NCI-H774 (cell line): ENCODE data around the gene SLC38A8.
A peak's percentile ranks its signal among the peaks of the same experiment; 100 is the strongest.

Experiments
- DNase-seq: peaks from one replicate; lab custom pipeline; 2025; lab: John Stamatoyannopoulos, UW

The SLC38A8 gene

DNA sequence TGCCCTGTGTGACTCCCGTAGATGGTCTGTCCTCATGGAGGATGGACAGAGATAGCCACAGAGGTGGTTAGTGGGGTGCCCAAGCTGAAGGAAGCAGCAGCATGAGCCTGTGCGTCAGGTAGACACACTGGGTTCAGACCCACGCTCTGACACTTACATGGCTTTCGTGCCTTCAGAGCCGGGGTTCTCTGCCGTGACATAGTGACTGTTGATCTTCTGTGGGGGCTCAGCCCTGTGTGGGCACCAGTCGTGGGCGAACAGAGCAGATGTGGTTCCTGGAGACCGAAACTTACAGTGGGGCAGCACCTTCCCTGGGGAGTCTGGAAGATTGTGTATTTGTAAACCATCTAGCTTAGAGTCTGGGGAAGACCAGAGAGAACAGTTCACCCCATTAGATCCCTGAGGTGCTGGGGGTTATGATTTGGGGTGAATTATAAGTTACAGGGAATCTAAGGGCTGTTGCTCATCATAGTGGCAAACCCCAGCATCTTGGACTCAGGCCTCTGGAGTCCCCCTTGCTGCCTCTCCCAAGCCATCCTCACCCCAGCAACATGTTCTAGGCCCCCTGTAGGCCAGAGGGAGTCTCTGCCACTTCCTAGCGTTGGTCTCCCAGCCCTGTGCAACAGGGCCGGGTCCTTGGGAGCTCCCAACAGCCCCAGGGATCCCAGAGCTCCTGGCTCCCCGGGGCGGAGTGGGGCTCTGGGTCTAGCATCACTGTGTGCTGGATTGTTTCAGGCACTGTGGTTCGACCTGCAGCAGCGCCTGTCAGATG lies 45.9 kb downstream of the SLC38A8 start:
- no peak for DNase-seq

DNA sequence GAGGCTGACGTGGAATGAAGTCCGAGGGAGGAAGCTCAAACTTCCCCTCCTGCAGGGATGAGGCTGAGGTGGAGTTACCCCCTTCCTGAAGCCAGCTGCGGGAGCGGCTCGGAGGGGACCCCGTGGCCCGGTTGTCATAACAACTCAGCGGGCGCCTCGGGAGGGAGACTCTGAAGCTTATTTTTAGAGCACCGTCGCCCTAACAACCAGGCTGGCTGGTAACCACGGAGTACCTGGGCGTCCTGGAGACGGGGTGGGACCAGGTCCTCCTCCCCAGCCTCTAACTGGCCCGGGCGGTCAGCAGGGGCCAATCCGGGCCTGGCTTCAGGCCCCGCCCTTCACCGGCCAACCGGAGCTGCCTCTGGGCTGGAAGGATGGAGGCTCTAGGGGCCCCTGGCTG lies 46.8 kb downstream of the SLC38A8 start:
- DNase-seq: peak; percentile 50

DNA sequence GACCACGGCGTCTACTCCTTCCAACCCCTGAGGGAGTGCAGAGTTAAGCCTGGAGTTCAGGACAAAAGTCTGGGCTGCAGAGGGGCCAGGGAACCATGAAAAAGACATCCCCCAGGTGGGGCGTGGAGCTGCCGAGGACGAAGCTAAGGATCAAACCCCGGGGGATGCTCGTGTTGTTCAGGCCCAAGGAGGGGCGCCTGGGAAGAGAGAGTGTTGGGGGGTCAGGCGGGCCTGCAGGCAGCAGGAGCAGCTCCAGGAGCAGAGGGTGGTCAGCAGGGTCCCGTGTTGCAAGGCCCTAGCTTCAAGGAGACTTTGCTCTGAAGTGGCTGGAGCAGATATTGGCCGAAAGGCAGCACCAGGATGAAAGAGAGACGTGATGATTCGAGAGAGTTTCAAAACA lies 47.9 kb downstream of the SLC38A8 start:
- no peak for DNase-seq

DNA sequence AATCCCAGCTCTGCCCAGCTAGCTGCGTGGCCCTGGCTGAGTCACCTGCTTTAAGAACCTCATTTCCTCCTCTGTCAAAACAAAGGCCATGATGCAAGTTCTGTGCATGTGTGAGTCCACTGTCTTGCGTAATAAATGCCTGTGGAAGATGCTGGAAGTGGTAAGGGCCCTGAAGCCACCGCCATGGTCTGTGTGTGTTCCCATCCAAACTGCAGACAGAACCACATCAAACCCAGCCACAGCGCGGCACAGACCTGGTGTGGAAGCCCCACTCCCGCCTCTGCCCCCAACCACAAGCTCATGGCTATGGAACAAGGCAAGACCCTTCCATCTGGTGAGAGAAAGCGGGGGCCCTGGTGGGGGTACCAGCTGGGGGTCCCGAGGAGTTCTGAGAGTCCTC lies 48.5 kb downstream of the SLC38A8 start:
- no peak for DNase-seq

DNA sequence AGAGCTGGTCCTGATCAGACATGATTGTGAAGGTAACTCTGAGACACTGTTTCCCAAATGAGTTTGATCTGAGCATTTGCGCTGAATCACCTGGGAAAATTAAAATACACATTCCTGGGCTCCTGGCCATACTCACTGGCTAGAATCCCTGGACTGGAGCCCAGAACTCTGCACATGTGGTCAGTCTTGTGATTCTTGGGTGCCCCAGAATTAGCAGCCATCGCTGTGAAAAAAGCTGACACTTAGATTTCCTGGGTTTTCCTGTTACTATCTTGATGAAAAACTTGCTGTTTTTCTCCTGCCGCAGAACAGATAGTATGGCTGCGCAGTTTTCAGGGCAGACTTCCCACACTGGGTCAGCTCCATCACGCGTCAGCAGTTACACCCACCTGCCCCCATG lies 50.0 kb downstream of the SLC38A8 start:
- no peak for DNase-seq

DNA sequence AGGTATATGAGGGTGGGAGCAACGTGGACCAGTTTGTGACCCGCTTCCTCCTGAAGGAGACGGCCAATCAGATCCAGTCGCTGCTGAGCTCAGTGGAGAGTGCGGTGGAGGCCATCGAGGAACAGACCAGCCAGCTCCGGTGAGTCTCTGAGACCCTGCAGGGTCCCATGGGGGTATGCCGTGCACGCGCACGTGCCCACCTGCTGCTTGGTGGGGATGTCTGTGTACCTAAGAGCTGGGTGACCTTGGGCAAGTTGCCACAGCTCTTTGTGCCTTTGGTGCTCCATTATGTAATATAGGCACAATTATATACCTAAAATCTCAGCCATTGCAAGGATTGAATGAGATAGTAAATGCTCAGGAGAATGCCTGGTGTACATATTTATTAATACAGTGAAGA lies 52.1 kb downstream of the SLC38A8 start:
- DNase-seq: no peak

DNA sequence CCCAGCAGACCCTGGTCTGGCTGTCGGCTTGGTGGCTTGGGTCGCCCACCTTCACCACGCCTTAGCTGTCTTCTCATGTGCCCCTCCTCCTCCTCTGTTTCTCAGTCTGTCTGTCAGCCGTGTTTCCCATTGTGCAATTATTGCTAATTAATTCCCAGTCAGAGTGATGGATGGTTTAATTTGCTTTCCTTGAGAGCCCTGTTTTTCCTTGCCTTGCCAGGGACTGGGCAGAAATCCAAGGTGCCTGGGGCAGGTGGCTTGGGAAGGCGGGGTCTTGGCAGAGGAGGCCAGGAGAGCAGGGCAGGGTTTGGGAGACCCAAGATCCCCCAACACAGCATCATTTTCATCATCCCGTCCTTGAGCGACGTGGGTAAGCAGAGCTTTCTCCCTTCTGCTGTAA lies 53.3 kb downstream of the SLC38A8 start:
- no peak for DNase-seq

DNA sequence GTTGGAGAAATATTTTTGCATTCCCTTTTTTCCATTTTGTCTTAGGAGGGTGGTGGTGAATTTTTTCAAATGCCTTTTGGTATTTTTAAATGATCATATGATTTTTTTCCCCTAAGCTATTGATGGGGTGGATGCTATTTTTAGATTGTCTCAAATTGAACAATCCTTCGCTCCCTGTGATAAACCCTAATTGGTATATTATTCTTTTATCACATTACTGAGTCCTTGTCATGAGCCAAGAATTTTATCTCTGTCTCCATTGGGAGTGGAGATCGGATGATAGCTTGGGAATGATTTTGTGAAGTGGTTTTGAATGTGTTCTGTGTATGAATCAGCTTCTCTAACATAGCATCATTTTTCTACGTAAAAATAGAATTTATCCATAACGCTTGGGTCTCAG lies 59.1 kb downstream of the SLC38A8 start:
- DNase-seq: no peak

DNA sequence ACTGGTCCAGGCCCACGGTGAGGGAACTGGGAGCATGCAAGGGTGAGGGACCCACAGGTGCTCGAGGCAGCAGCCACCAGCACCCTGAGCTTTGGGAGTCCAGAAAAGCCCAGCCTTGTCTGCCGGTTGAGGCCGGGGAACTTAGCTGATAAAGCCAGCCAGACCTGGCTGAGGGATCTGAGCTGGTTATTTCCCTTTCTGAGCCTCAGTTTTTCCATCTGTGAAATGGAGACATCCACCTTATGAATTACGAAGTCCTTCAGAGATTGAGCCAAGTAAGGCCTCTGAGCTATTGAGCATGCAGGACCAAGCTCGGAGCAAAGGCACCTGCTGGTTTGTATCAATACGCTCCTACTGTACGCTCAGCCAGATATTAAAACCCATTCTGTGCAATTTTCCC lies 60.8 kb downstream of the SLC38A8 start:
- DNase-seq: no peak

DNA sequence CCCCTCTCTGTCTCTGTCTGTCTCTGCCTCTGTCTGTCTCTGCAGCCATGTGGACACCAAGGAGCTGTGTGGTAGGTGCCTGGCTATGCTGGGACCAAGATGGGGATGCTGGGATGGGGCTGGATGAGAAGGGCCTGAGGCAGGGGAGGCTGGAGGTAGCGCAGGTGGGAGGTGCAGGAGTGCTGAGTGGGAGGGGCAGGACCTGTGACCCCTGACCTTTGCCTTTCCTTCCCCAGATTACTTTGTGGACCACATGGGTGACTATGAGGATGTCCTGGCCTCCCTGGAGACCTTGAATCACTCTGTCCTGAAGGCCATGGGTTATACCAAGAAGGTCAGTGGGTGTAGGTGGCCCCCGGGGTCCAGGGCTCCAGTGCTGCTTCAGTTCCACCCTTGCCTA lies 61.8 kb downstream of the SLC38A8 start:
- no peak for DNase-seq

DNA sequence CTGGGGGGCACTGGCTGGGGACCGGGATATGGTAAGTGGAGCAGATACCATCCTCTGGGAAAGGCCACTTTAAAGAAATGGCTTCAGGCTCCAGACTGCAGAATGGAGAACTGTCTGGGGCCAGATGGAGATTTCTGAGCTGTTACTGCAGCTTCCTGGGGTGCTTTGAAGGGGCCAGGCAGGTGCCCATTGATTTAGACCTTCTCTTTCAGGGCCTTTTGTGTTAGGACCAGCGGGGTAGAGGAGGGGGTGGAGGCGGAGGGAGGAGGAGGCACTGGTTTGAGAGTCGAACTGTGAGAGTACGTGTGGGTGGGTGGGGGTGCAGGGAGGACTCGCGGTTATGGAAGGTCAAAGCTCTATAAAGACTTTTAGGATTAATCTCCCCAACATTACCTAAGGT lies 63.2 kb downstream of the SLC38A8 start:
- DNase-seq: no peak

DNA sequence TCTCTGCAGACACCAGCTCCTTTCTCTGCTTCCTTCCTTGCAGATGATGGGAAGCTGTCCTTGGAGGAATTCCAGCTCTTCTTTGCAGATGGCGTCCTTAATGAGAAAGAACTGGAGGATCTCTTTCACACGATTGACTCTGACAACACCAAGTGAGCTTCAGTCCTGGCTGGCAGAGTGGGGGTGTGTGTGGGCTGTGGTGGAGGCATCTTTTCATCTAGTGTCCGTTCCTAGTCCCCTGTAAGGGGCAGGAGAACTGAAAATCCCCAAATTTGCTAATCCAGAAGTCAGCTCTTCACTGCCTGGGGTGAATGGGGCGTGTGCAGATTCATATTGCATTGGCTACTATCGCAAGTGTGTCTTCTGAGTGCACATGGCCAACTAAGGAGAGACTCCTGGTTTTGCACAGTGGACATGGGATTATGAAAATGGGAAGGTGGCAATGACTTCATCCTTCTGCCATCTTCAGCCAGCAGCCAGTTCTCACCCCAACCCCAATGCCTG lies 64.1 kb downstream of the SLC38A8 start:
- DNase-seq: no peak

DNA sequence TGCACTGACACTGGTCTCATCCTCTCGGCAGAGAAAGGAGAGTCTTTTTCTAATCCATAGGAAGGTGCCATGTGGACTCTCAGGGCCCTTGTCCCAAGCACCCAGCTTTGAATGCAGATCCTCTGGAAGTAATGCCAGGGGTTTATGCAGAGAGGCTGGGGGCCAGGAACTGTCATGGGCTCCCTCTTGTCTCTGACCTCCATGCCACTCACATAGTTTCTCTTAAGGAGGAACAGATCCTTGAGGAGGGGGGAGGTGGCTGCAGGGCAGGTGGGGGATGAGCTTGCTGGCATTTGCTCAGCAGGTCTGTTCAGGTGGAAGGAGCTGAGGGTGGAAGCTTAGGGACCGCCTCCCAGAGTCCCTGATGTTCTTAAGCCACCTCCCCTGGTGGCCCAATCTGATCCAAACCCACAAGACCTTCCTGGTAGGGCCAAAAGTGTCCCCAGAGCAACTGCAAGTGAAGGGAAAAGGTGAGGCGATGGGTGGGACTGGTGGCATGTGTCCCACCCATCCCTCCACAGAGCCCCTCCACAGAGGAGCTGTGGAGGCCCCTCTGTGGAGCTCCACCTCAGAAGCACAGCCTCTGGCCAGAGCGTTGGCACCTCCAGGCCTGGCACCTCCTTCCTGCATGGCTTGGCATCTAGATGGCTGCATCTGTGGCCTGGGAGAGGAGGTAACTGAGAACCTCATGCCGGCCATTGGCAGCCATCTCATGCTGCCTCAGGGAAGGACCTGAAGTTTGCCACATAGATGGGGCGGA lies 65.4 kb downstream of the SLC38A8 start:
- no peak for DNase-seq

DNA sequence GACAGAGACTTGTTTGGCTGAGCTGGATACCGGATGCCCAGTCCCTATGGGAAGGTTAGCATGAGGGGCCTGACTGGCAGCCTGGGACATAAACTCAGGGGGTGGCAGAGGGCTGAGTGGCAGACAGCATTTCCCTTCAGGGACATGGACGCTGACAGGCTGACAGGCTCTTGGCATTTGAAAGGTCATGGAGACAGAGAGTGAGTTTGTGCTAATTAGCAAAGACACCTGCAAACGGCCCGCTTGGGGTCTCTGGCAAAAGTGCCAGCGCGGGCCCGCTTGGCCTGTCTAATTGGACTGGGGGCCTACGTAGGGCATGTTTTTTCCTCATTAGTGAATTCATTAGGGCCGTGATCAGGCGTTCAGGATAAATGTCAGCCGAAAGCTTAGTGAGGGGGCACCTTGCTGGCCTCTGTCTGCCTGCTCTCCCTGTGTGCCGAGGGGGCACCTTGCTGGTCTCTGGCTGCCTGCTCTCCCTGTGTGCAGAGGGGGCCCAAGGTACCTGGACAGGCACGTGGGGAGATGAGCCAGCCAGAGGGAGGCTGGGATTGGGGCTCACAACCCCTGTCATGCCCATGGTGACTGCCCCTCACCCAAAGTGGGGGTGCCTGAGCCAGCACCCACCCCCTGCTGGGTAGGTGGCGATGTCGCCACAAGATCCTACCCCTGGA lies 66.9 kb downstream of the SLC38A8 start:
- DNase-seq: no peak

DNA sequence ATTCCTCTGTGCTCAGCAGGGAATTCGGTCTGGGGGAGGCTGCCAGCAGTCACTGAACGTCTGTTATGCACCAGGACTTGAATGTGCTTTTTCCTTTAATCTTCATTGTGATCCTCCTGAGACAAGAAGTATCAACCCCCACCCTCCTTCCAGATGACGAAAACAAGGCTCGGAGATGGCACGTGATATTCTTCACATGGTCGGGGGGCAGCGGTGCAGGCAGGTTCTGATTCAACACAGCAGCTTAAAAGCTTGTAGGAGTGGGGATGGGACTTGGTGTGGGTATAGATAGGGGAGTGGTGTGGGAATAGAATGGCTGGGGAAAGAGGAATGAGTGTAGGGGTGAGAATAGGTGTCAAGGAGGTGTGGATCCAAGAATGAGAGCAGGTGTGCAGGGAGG lies 68.1 kb downstream of the SLC38A8 start:
- no peak for DNase-seq

DNA sequence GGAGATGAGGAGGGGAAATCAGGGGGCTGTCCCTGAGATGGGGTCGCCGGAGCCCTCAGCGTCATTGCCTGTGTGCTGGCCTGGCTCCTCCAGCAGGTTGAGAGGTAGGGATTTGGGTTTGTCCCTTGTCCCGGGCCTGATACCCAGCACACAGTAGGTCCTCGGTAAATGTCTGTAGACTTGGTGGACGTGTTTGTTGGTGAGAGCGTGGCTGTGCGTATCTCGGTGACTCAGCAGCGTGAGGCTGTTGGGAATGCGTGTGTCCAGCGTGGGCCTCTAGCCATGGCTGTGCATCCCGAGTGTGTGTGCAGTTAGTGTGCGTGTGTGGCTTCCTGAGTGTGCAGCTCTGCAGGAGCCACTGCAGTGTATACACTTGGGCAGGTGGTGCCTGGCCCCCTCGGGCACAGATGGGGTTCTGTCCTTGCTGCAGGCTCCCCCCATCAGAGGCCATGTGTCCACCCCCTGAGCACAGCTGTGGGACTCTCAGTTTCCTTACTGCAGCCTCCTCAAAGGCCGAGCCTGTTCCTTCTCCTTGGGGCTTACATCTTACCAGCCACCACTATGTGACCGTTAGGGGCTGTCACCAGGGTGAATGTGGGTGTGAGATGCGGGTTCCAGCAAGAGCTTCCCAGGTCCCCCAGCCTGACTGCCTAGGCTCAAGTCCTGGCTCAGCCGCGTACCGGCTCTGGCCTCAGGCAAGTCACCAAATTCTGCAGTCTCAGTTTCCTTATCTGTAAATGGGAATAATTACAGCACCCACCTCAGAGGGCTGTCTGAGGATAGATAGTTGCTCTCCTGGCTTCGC lies 68.8 kb downstream of the SLC38A8 start:
- no peak for DNase-seq

DNA sequence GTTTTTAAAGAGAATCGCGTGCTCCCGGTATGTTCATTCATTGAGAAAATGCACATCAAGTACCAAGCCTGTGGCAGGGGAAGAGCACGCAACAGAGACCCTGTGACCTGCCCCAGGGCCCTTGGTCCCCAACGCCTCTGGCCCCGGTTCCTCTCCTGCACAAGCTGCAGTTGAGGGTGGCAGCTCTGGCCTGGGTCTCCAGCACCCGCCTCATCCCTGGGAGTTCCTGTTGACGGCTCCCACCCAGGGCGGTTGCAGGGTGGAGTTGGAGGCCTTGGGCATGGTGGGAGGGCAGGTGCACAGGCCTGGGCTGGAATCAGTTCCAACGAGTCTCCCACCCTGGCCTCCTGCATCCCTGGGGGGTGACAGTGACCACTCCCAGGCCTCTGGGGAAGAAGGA lies 69.5 kb downstream of the SLC38A8 start:
- DNase-seq: no peak

DNA sequence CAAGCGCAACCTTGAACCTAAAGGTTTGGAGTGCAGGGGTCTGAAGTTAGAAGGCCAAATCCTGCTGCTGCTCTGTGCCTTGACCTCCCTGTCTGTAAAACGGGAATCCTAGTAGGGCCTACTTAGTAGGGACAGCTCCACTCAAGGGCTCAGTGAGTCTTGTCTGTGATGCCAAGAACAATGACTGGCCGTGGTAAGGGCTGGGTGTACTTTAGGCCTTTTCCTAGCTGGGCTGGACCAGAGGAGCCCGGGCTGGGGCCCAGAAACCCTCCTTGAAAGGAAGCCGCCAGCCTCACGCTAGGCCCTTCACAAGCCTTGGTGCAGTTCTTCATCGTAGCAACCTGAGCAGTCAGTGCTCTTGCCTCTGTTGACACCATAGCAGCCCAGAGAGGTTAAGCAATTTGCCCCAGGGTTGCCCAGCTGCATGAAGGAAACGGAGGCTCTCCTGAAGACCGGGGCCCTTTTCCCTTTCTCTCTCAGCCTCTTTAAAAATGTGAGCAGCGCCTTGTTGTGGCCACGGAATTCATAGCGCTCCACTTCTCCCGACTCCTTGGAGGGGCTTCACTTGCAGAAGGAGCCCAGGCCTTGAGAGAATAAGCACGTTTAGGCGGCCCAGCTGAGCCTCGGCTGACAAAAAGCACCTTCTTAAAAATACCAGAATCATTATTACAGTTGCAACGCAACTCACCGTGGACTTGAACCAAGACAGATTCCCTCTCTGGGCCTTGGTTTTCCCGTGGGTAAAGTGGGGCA lies 70.2 kb downstream of the SLC38A8 start:
- DNase-seq: no peak

DNA sequence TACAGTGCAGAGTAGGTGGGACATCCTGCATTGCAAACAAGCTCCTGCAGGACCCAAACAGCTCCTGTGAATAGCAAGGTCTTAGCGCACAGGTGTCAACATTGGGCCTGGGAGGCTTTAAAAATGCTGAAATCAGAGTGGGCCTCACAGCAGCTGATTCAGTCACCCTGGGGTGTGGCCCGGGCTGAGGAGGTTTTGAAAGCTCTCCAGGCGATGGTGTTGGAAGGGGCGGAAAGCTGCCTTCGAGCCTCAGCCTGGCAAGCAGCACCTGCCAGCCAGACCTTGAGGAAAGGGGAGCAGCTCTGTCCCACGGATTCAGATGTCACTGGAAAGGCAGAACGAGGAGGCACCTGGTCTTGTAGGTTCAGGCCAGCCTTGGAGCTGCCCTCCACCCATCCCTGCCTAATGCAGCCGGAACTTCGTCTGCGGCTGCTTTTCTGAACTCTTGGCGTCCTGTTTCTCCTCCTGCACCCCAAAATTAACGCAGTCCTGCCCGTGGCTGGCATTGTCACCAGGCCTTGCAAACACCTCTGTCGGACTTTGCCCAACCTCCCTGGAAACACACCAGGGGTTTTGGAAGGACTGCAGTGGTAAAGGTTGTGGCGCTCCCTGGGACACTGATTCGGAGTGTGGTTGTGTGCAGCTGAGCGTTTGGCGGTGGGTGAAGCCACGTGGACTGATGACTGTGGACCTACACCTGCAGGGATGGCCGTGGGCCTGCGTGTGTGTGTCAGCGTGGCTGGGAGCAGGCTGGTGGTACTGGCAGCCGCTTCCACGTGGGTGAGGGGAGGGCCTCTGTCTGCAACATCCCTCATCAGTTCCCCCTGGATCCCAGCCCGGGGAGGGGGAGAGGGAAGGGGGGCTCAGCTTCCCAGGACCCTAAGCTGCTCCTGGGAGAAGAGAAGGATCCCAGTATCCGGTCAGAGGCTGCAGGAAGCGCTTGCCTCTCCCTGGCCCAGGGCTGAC lies 71.1 kb downstream of the SLC38A8 start:
- DNase-seq: no peak

DNA sequence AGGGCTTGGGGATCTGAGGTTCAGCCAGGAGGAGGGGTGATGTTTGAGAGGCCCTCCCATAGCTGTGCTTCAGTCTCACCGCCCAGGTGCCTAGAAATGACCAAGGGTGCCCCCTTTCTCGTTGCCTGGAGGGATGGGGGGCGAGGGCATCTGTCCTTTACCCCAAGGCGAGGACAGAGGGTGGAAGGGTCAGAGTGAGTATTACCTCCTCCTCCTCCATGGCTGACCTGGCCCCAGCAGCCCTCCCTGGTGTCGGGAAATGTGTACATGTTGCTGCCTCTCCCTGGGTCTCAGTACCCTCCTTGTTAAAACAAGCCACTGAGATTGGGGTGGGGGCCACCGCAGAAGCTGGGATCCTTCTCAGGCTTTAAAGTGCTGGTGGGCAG lies 72.2 kb downstream of the SLC38A8 start:
- no peak for DNase-seq
